ENCODE data around the gene FNBP1. TPM values are rescaled to one million over a fixed set of nuclear protein-coding genes. Genes with fewer than 3 reads are reported as not detected.

The FNBP1 gene
- polyA plus RNA-seq, 6 donors from 2014 or later: 103 to 178 (median 154) TPM

Other genes starting within 250 kb of the FNBP1 start
- 10 to 100 TPM in 4 of 6 donors, 1 to 10 TPM in 2; 8.2 to 26.0 (median 12.3) TPM for gene TOR1B, start 240.0 kb downstream of the FNBP1 start, polyA plus RNA-seq (ENCODE audit: low read depth in 6 of 6)
- 10 to 100 TPM; 47.1 to 70.0 (median 62.7) TPM for gene TOR1A, start 219.1 kb downstream of the FNBP1 start, polyA plus RNA-seq (ENCODE audit: low read depth in 6 of 6)
- gene C9orf78, start 207.9 kb downstream of the FNBP1 start, polyA plus RNA-seq (ENCODE audit: low read depth in 6 of 6): 100 to 1,000 TPM; 100 to 148 (median 120) TPM
- 10 to 100 TPM; 12.7 to 23.9 (median 14.9) TPM for gene USP20, start 207.7 kb downstream of the FNBP1 start, polyA plus RNA-seq (ENCODE audit: low read depth in 6 of 6)
- 1 to 10 TPM in 5 of 6 donors, under 1 TPM in 1; 0.27 to 4.4 (median 3.4) TPM for gene GPR107, start 10.7 kb upstream of the FNBP1 start, polyA plus RNA-seq (ENCODE audit: low read depth in 6 of 6)
- gene NCS1, start 129.2 kb upstream of the FNBP1 start, polyA plus RNA-seq (ENCODE audit: low read depth in 6 of 6): under 1 TPM in 1 of 6 donors, not detected in 5; 0.04 TPM
- not detected for gene HMCN2, start 222.6 kb upstream of the FNBP1 start, polyA plus RNA-seq (ENCODE audit: low read depth in 6 of 6)